GM23248 (cell line): ENCODE results near the gene KRTAP17-1. TPM values are rescaled to one million over a fixed set of nuclear protein-coding genes. Genes with fewer than 3 reads are reported as not detected.
"Not testable (repeated sequence)": the region's sequence is repeated elsewhere in the genome, so short reads cannot be mapped to it uniquely, and the experiment has no call there.

Source experiments
- DNase-seq: peaks from one replicate; pipeline ENCODE4 v3.0.0-alpha.2; 2015
- H2AFZ ChIP-seq: fragments of 200-600 bp; sonication (generic); 2 replicates; pipeline ENCODE4 v1.6.1; 2016; ENCODE audit warnings: antibody characterized with exemption
- H3F3A ChIP-seq: fragments of 200-600 bp; sonication (generic); 2 replicates; pipeline ENCODE4 v1.6.1; 2016; ENCODE audit warnings: mild to moderate bottlenecking, antibody characterized with exemption, mixed run types; ENCODE audit not compliant: insufficient read depth
- H3K27ac ChIP-seq: fragments of 200-600 bp; sonication (generic); 2 replicates; pipeline ENCODE4 v1.5.1; 2016; ENCODE audit warnings: mild to moderate bottlenecking
- H3K27me3 ChIP-seq: fragments of 200-600 bp; sonication (generic); replicated peaks from 2 replicates; pipeline ENCODE4 v1.6.1; 2016; ENCODE audit warnings: mild to moderate bottlenecking; ENCODE audit not compliant: insufficient read depth
- H3K36me3 ChIP-seq: fragments of 200-600 bp; sonication (generic); 2 replicates; pipeline ENCODE4 v1.6.1; 2016; ENCODE audit warnings: low read depth, mild to moderate bottlenecking
- H3K4me1 ChIP-seq: fragments of 200-600 bp; sonication (generic); 2 replicates; pipeline ENCODE4 v1.6.1; 2016; ENCODE audit warnings: mild to moderate bottlenecking; ENCODE audit not compliant: insufficient read depth
- H3K4me2 ChIP-seq: fragments of 200-600 bp; sonication (generic); one replicate; pipeline ENCODE4 v1.6.1; 2016; ENCODE audit warnings: mild to moderate bottlenecking; ENCODE audit not compliant: unreplicated experiment
- H3K4me3 ChIP-seq: fragments of 200-600 bp; sonication (generic); 2 replicates; pipeline ENCODE4 v1.5.1; 2016; ENCODE audit warnings: mild to moderate bottlenecking
- H3K79me2 ChIP-seq: fragments of 200-600 bp; sonication (generic); 2 replicates; pipeline ENCODE4 v1.6.1; 2016; ENCODE audit warnings: mild to moderate bottlenecking; ENCODE audit not compliant: insufficient read depth
- H3K9ac ChIP-seq: fragments of 200-600 bp; sonication (generic); 2 replicates; pipeline ENCODE4 v1.6.1; 2016; ENCODE audit warnings: mild to moderate bottlenecking
- H3K9me2 ChIP-seq: fragments of 200-600 bp; sonication (generic); 2 replicates; pipeline ENCODE4 v1.6.1; 2016; ENCODE audit warnings: mixed run types, mild to moderate bottlenecking, moderate library complexity; ENCODE audit not compliant: insufficient read depth
- H3K9me3 ChIP-seq: fragments of 200-600 bp; sonication (generic); one replicate; pipeline ENCODE4 v1.6.1; 2017; ENCODE audit warnings: low read depth
- H4K20me1 ChIP-seq: fragments of 200-600 bp; sonication (generic); 2 replicates; pipeline ENCODE4 v1.6.0; 2016; ENCODE audit not compliant: insufficient read depth
- EZH2 ChIP-seq: fragments of 200-600 bp; sonication (generic); IDR thresholded peaks from 2 replicates; pipeline ENCODE4 v1.6.1; 2018; ENCODE audit warnings: antibody characterized with exemption, mild to moderate bottlenecking; ENCODE audit not compliant: insufficient read depth, poor library complexity, severe bottlenecking
- EZH2phosphoT487 ChIP-seq: fragments of 200-600 bp; sonication (generic); IDR thresholded peaks from 2 replicates; pipeline ENCODE4 v1.6.1; 2018; ENCODE audit warnings: antibody characterized with exemption, moderate library complexity, mild to moderate bottlenecking, low read depth; ENCODE audit not compliant: insufficient read depth
- WGBS, 2 experiments: methylation state at CpG; one replicate each; pipeline ENCODE4 v1.1.6; 2015 to 2017; ENCODE audit warnings: low lambda C conversion rate in 2 of 2, low coverage in 1 of 2; ENCODE audit errors: missing lambda C conversion rate in 2 of 2; 5-methylcytosine and 5-hydroxymethylcytosine counted together
- in situ Hi-C: fragments of 300-500 bp; cut with MboI; formaldehyde crosslinking; loops from 2 replicates; pipeline ENCODE4 v1.15.0; 2020
- polyA plus RNA-seq: library from polyadenylated mRNA; unstranded; fragments of >200 nt; fragmentation: Nextera tagmentation; extraction: Ambion mirVana; gene quantifications from 2 replicates; pipeline ENCODE4 v1.2.1, GENCODE V29; 2016
- total RNA-seq: library from RNA; depleted of rRNA; stranded (reverse); fragments of >200 nt; shearing (Covaris generic); gene quantifications from 2 replicates; pipeline ENCODE4 v1.2.3, GENCODE V29; 2014

Gene KRTAP17-1
- total and polyA plus RNA-seq, 2 experiments from 2014 or later: not detected

DNA sequence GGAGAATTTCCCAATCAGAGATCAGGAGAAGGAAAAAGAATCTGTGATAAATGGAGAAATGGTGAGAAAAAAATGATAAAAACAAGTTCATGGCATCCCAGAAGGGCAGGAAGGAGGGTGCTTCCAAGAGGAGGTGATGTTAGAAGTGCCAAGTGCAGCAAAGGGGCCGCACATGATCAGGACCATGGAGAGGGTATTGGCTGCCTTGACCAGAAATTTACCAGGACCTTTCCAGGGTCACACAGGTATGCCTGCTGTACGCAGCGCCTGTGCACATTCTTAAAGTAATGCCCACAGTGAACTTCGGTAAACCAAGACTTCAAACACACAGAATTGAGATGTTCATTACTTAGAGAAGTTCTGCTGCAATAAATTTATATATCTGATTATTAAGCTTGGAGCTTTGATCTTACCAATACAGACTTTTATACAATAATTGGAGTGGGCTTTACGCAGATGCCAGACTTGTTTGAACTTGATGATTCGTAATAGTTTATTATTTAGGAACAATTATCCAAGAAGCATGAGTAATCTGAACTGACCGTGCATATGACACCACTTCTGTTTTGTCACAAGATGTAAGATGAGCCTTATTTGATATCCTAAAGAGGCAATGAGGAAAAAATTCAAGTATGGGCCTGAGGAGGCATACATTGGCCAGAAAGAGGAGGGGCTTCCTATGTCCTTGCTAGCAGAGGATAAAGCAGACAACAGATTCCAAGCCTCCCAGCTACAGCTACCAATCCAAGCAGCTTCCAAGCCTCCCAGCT, 37.3 kb upstream of the KRTAP17-1 start:
- Histone ChIP-seq H3K27ac (no peak overlapping the region), H3K9me2 (no peaks in the 10 kb centered on the region), H3K4me2 (no peak overlapping the region), H4K20me1 (no peaks in the 10 kb centered on the region), H3K4me1 (no peaks in the 10 kb centered on the region), H3K27me3 (no peaks in the 10 kb centered on the region), H2AFZ (no peak overlapping the region), H3K9me3 (no peaks in the 10 kb centered on the region), H3K9ac (no peak overlapping the region), H3K4me3 (no peak overlapping the region), H3K36me3 (no peaks in the 10 kb centered on the region), H3F3A (no peaks in the 10 kb centered on the region), H3K79me2 (no peaks in the 10 kb centered on the region)
- DNase-seq: peak; percentile 28
- in situ Hi-C loops: no loop called here
- TF ChIP-seq EZH2phosphoT487: no peak
- TF ChIP-seq EZH2: no peak
- WGBS, 2 experiments: 46 to 56% methylated on average over 7 of the region's 7 CpGs

- Histone ChIP-seq H3K4me2 (no peak overlapping the region), H3K79me2 (no peaks in the 10 kb centered on the region), H3K36me3 (no peaks in the 10 kb centered on the region), H3K4me1 (no peaks in the 10 kb centered on the region), H4K20me1 (no peaks in the 10 kb centered on the region), H3F3A (no peaks in the 10 kb centered on the region), H3K27ac (no peak overlapping the region), H2AFZ (no peak overlapping the region), H3K9ac (no peak overlapping the region), H3K9me2 (no peaks in the 10 kb centered on the region), H3K27me3 (no peaks in the 10 kb centered on the region), H3K4me3 (no peak overlapping the region), H3K9me3 (no peaks in the 10 kb centered on the region)
- in situ Hi-C loops: no loop called here
- DNase-seq: no peak
- no peak for TF ChIP-seq EZH2
- no peak for TF ChIP-seq EZH2phosphoT487
- WGBS, 2 experiments: 55 to 60% methylated on average over 2 of the region's 2 CpGs
Measured at GRCh38 chr17:41351177-41351576, 35.7 kb upstream of the KRTAP17-1 start.

- H3K9ac ChIP-seq, H3K79me2 ChIP-seq, H3K4me1 ChIP-seq, H3K27me3 ChIP-seq, H2AFZ ChIP-seq, H3K9me3 ChIP-seq, H3K27ac ChIP-seq, H3F3A ChIP-seq, H3K9me2 ChIP-seq, H3K4me3 ChIP-seq, H3K4me2 ChIP-seq, DNase-seq, H3K36me3 ChIP-seq, in situ Hi-C loops, H4K20me1 ChIP-seq: not testable (repeated sequence)
- WGBS, 2 experiments: 87 to 89% methylated on average over 16 of the region's 16 CpGs
Measured at GRCh38 chr17:41350381-41350878, 34.9 kb upstream of the KRTAP17-1 start, which contains the start of gene KRT33A. TSS of gene KRT33A (minus strand) at chr17:41350828. CDS start at chr17:41350767, 61 bp downstream.

- in situ Hi-C loops: loop anchor here (25.0 kb wide), 1 partner anchor 314 kb away; no protein-coding TSS in a partner anchor
- TF ChIP-seq EZH2 (no peak), EZH2phosphoT487 (no peak)
- Histone ChIP-seq H3K36me3 (no peaks in the 10 kb centered on the region), H3K27me3 (no peaks in the 10 kb centered on the region), H3K4me3 (no peak overlapping the region), H3K9me2 (no peaks in the 10 kb centered on the region), H3K79me2 (no peaks in the 10 kb centered on the region), H3K4me2 (no peak overlapping the region), H3K9me3 (no peaks in the 10 kb centered on the region), H4K20me1 (no peaks in the 10 kb centered on the region), H2AFZ (no peak overlapping the region), H3K9ac (no peak overlapping the region), H3K4me1 (no peaks in the 10 kb centered on the region), H3F3A (no peaks in the 10 kb centered on the region), H3K27ac (no peak overlapping the region)
- no peak for DNase-seq
- WGBS, 2 experiments: 73% methylated on average over 7 of the region's 7 CpGs
Measured at GRCh38 chr17:41347869-41348760, 32.6 kb upstream of the KRTAP17-1 start.

DNA sequence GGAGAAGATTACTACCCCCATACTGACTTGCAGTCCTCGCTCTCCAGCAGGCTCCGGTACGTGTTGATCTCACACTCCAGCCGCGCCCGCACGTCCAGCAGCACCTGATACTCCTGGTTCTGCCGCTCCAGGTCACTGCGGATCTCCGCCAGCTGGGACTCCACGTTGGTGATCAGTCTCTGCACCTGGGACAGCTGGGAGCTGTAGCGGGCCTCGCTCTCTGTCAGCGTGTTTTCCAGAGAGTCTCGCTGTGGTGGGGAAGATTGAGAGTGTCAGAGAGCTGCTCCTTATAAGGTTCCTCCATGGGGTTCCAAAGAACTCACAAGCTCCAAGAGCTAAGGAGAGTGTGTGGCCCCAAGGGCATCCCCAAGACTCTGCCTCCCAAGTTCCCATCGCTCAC, 30.9 kb upstream of the KRTAP17-1 start:
- H3K4me2 ChIP-seq, H3K36me3 ChIP-seq, H4K20me1 ChIP-seq, H3K27ac ChIP-seq, H3K9me2 ChIP-seq, H3K4me3 ChIP-seq, H3K9ac ChIP-seq, H3K9me3 ChIP-seq, H3K27me3 ChIP-seq, H3K79me2 ChIP-seq, H3K4me1 ChIP-seq, DNase-seq, H2AFZ ChIP-seq, H3F3A ChIP-seq: not testable (repeated sequence)
- WGBS, 2 experiments: 84 to 88% methylated on average over 14 to 16 of the region's 16 CpGs
- in situ Hi-C loops: loop anchor here (25.0 kb wide), 1 partner anchor 316 kb away; no protein-coding TSS in a partner anchor
